Measurements from ENCODE around the gene CCDC158.

- TF ChIP-seq POLR2A (IDR thresholded peaks at IDR 0.05), result no peak
- no peak for TF ChIP-seq CTCF (IDR thresholded peaks at IDR 0.05)
- no peak for TF ChIP-seq EP300 (IDR thresholded peaks at IDR 0.05)
- TF ChIP-seq POLR2AphosphoS5 (IDR thresholded peaks at IDR 0.05), result no peak
These were observed 109.0 kb downstream of the CCDC158 start for GRCh38 chr4:76311896-76312331.

All from gastroesophageal sphincter (tissue), 3 donors.